Measurements from ENCODE around the gene PPM1E.
"Not testable (repeated sequence)": the region's sequence is repeated elsewhere in the genome, so short reads cannot be mapped to it uniquely, and the experiment has no call there.

Gene PPM1E

DNA sequence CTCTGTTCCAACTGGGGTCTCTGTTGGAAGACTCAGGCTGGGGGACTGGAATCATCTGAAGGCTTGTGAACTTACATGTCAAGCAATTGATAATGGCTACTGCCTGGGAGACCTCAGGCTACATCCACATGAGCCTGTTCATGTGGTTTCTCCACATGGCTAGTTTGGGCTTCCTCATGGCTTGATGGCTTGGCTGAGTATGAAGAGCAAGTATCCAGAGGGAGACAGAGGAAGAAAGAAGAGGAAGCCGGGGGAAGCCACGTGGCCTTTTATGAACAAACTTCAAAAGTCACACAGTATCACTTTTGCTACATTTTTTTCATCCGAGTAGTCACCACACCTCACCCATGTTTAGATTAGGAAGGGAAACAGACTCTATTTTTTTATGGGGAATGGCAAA lies 192.2 kb downstream of the PPM1E start:
- DNase-seq (ENCODE audit: low read depth in 3 of 3), result no peak

DNA sequence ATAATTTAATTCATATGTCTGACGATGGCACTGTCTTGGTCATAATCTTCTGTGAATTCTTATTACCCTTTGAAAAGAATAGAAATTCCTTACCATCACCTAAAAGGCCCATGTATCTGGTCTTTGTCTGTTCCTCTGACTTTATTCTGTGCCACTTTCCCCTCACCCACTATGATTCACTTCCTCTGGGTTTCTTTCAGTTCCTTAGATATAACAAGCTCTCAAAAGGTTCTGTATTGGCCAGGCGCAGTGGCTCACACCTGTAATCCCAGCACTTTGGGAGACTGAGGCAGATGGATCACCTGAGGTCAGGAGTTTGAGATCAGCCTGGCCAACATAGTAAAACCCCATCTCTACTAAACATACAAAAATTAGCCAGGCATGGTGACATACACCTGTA lies 198.7 kb downstream of the PPM1E start:
- DNase-seq (ENCODE audit: low read depth in 3 of 3), result not testable (repeated sequence)

DNA sequence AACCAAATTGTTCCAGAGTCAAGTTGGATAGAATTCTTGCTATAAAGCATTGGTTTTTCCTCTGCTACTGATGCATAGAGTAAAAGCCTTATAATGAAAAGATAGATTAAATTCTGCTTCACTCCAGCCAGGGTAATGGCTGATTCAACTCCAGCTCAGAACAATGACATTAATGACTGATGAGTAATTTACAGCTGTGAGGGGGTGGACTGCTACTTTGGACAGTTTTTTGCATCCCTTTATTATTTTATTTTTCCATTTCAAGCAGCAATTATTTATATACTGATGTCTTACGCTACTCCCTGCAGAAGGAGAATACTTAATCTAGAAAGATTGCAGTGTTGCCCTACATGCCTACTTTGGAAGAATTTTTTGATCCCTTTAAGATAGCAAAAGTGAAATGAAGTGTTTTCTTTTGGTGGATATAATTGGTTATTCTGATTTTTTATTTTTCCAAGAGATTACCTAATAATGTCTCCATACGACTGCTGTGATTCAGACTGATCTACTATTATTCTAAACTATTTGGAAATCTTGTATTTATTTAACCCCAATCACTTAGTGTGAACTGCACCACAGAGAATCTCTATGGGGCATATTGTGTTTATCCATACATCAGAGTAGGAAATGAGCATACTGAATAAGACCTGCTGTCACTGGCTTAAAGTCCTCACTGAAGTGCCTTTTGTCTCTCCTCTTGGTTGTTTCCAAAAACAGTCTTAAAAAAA lies 201.5 kb downstream of the PPM1E start:
- DNase-seq (ENCODE audit: low read depth in 3 of 3), result no peak

DNA sequence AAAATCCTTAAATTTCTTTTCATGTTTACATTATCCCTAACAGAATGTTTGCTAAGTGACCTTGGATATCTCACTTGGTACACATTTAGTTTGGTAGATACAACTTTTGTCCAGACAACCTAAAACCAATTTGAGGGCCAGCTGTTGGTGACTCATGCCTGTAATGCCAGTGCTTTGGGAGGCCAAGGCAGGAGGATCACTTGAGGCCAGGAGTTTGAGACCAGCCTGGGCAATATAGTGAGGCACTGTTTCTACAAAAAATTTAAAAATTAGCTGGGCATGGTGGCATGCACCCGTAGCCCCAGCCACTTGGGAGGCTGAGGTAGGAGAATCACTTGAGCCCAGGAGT lies 202.0 kb downstream of the PPM1E start:
- not testable (repeated sequence) for DNase-seq (ENCODE audit: low read depth in 3 of 3)

DNA sequence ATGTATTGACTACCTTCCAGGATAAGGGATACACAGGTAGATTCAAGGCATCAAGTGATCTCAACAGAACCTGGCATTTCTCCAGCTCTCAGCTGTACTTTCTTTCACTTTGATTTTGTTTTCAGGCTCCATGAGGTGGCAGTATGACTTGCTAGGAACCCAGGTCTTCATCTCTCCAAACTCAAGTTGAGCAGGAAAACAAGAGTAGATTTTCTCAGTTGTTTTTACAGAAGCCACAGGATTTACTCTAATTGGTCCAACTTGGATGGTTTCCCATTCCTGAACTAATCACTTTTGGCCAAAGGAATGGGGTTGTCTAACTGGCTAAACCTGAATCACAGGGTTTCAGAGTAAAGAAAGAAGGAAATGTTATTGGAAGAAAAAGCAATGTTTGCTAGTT lies 204.4 kb downstream of the PPM1E start:
- no peak for DNase-seq (ENCODE audit: low read depth in 3 of 3)

DNA sequence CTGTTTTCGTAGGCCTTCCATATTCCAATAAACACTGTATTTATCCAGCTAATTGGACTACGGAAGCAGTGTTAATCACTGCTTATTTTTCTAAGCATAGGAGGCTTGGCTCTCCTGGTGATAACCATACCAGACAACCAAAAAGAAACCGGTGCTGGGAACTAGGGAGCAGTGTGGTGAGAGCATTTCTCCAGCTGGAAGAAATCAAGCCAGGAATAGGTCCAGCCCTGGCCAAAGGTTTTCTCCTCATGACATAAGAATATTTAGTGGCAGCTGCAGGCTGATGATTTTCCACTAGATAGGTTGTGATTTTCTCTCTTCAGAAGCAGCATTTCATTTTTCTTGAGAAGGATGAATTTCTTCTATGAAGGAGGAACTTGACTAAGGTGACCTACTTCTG lies 209.6 kb downstream of the PPM1E start:
- no peak for DNase-seq (ENCODE audit: low read depth in 3 of 3)

DNA sequence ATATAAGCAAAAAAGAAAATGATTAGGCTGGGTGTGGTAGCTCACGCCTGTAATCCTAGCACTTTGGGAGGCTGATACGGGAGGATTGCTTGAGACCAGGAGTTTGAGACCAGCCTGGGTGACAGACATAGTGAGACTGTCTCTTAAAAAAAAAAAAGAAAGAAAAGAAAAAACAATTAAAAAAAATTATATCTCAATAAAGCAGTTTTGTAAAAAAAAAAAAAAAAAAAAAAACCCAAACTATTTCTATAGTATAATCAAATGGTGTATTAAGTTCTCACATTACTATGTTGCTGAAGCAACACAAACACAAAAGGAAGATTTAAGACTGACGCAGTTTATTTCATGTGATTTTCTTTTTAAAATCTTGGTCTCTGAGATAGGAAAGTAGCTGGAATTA lies 210.6 kb downstream of the PPM1E start:
- DNase-seq (ENCODE audit: low read depth in 3 of 3), result no peak

DNA sequence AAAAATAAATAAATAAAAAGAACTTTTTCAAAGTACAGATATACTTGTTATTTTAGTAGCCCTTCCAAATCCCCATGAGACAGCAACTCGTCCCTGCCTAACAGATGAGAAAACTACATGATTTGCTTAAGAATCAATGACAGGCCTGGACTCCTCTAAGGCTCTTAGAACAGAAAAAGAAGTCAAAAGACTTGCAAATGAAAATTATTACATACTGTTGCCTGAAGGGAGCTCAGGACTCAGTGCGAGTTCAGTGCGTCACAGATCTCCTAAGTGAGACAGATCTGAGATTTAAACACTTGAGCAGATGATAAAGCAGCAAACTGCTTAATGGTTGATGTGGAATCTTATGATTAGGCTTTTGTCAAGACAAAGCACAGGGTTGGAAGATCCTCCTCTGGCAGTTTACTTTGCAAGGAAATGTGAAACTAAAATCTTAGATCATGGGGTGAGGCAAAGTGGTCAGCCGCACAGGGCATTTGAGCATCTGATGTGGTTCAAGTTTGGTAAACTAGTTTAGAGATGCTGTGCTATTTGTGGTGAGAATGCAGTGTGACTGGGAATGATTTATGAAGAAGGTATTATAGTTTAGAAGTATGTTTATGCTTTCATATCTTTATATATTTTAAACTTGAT lies 212.9 kb downstream of the PPM1E start:
- no peak for DNase-seq (ENCODE audit: low read depth in 3 of 3)

DNA sequence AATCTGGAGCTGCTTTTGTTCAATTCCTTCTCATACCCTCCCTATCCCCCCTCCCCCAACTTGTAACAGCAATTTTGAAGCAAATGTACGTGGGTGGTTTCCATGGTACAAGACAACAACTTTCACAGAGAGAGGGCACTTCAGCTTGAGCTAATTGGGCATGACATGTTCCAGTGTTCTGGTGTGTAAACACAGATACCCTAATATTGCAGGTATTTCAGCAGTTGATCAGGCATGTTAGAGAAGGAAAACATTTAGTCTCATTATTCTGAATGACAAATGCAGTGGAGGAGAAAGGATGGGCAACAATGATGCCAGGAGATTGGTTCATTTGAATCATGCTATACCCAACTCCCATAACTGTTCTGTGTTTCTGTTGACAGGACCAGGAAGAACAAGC lies 213.5 kb downstream of the PPM1E start:
- no peak for DNase-seq (ENCODE audit: low read depth in 3 of 3)

DNA sequence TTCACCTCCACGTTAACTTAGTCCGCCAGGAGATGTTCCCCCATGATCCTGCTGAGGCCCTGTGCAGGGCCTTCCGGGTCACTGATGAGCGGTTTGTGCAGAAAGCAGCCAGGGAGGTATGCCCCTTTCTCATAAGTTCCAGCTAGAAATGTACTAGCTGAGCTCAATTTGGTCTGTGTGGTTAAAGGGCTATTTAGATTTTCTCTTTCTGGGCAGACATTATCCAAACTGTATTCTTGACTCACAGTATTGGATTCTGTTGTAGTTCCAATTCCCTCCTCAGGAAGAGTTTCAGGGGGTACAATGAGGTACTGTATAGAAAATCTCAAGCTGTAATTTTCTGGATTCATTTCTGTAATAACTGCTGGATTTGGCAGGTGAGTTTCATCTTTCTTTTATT lies 214.0 kb downstream of the PPM1E start:
- no peak for DNase-seq (ENCODE audit: low read depth in 3 of 3)

DNA sequence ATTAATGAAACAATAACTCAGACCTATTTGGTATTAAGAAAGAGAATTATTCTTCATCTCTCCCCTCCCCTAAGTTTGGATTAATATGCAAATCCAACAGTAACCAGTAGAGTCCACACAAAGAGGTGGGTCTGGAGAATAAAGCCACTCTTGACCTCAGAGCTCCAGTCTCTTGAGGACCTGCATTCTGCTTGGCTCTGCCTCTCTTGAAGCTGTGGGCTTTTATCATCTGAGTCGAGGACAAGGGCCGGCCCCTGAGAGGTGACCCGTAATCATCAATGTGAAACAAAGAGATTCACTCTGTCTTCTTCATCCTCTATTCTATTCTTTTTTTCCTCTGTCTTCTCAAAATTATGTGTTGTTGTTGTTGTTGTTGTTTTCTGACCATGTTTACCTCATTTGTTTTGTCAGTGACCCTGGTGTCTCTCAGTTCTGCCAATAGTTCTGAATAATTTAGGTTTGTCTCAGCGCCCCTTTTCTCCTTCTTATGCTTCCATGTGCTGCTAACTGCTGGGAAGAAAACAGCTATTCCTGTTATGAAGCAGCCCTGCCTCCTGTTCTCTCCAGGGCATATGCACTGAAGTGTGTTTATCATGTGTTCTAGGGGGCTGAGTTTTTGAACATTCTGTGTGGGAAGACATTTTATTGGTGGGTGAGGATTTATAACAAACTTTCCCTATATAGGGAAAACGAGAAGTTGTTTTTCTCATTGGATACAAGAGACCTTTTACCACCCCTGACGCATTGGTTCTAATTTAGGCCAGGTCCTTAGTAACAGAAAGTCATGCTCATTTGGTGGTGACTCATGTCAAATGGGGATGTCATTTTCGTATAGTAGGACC lies 215.2 kb downstream of the PPM1E start:
- no peak for DNase-seq (ENCODE audit: low read depth in 3 of 3)

DNA sequence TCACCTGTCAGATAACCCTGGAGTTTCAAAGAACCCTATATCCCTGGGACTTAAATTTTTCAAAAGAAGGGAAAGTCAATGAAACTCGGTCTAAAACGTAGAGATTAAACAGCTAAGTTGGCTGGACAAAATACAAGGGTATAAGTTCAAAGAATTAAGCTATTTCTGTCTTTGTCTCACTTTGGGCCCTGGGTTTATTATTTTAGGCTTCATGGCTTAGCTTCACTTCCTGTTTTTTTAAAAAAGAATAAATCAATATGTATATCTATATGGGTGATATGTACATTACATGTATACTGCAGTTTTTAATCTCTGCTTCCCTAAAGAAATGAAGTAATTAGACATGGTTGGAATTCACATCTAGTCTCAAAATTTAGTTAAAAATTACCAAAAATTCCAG lies 218.7 kb downstream of the PPM1E start:
- no peak for DNase-seq (ENCODE audit: low read depth in 3 of 3)

DNA sequence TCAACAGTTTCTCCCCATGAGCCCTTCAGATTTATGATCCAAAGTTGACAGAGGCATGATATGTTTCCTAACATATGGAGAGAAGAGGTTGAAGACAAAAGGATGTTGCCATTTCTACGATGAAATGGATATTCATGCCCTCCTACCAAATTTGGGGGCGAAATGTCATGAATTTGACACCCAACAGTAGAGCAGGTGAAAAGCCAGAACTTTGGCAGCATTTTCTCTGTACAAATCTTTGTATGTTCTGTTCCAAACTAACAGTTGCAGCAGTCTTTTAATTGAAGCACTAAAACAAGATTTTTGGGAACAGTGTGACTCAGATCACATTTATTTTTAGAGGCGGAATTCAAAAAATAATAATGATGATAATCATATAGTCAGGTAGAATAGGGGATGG lies 220.9 kb downstream of the PPM1E start:
- no peak for DNase-seq (ENCODE audit: low read depth in 3 of 3)

DNA sequence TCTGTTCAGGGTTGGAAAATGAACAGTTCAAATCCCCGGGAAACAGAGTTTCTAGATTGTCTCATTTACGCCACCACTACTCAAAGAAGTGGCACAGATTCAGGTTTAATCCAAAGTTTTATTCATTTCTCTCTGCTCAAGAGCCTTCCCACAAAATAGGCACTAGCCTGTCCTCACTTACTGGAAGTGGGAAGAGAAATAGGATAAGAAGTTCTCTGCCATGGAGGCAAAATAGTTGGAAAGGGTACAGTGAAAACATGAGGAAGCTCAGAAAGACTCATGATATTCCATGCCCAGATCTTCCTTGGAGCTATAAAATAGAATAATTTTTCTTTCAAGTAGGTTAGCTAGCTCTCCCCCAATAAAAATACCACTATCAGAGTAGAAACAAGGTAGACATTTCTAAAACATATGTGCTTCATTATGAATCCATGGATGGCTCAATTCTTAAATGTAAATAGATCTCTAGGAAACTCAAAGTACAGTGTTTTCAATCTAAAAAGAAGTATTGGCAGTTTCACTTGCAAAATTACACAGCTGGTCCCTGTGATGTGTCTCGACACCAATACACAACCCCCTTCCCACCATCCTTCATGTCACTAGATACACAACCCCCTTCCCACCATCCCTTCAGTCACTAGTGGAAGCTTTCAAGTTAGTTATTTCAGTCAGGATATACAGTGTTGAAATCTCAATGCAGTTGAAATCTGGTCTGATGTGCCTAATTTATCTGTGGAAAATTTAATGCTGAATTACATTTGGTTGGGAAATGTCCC lies 225.2 kb downstream of the PPM1E start:
- DNase-seq (ENCODE audit: low read depth in 3 of 3), result no peak

DNA sequence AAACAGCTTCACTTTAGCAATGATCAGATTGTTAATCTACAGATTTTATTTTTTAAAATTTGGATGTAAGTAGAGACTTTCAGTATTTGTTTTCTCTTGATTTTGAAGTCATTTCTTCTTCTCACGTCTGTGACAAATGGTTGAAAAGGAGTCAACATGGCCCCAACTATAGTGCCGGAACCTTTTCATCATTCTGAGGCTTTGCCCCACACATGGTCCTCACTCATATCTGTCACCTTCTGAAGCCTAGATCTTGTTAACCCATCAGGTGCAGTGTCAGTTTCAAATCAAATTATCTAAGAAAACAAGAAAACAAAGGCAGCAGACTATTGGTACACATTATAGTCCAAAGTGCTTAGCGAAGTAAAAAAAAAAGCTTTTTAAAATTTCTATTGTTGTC lies 227.0 kb downstream of the PPM1E start:
- no peak for DNase-seq (ENCODE audit: low read depth in 3 of 3)

DNA sequence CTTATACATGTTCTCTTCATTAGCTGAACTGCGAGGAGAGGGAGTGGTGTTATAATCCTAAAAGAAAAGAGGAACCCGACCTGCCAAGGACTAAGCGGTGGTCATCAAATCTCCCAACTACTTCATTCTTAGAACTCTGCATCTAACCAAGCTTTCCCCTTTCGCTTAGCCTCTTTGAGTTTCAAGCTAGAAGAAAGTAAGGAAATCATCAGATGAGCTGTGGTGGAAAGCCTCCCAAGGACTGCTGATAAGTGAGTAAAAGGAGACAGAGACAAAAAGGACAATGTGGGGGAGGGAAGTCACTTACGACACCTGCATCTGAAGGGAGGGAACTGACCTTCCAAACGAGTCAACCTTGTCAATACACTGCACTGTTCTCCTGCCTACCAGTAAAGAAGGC lies 229.7 kb downstream of the PPM1E start:
- DNase-seq (ENCODE audit: low read depth in 3 of 3), result no peak

DNA sequence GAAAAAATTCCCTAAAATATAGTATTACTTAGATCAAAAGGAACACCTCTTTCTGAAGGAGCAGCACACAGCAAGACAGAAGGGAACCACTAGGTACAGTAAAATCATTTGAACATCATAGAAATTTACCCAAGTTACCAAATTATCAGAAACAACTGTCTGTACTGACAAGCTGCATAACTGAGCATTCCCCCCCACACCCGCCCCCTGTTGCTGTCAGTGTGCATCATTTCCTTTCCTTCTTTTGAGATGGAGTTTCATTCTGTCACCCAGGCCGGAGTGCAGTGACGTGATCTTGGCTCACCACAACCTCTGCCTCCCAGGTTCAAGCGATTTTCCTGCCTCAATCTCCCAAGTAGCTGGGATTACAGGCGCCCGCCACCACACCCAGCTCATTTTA lies 230.3 kb downstream of the PPM1E start:
- DNase-seq (ENCODE audit: low read depth in 3 of 3), result peak in 1 of 3 experiments; percentile 7

DNA sequence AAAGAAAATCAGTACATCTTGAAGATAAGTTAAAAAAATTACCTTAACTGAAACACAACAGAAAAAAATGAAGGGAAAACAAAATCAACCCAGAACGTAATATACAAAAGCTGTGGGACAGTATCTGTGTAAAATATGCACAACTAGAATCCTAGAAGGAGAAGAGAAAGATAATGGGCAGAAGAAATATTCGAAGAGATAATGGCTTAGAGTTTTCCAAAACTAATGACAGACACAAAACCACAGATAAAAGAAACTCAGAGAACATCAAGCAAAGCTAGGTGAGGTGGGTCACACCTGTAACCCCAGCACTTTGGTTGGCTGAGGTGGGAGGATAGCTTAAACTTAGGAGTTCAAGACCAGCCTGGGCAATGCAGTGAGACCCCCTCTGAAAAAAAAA lies 234.0 kb downstream of the PPM1E start:
- DNase-seq (ENCODE audit: low read depth in 3 of 3), result no peak

DNA sequence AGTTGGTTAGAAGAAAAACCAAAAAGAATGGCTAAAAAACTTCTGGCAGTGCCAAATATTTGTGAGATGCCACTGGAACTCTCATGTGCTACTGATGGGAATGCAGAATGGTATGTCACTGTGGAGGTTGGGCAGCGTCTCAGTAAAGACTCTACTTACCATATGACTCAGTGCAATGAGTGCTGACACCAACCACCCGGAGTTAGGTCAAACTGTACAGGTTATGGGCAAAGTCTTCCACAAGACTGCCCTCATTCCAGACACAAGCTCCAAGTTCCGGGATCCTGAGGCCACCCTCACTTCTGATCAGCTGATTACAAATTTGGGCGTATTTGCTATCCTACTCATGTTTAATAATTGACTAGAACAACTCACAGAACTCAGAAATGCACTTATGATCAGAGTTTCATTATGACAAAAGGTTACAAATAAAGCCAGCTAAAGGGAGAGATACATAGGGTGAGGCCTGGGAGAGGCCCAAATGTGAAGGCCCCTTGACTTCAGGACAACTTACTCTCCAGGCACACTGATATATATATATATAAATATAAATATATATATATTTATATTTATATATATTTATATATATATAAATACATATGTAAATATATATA lies 236.2 kb downstream of the PPM1E start:
- no peak for DNase-seq (ENCODE audit: low read depth in 3 of 3)

DNA sequence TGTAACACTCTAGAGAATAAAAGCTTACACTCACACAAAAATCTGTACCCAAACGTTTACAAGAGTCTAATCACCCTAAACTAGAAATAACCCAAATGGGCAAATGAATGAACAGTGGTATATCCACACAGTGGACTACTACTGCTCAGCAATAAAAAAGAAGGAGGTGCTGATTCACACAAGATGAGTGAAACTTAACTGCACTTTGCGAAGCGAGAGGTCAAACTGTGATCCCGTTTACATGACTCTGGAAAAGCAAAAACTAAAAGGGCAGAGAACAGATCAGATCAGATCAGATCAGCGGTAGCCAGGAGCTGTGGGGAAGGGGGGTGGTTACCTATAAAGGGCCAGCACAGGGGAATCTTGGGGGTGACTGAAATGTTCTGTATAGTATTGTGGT lies 237.7 kb downstream of the PPM1E start:
- DNase-seq (ENCODE audit: low read depth in 3 of 3), result no peak

DNA sequence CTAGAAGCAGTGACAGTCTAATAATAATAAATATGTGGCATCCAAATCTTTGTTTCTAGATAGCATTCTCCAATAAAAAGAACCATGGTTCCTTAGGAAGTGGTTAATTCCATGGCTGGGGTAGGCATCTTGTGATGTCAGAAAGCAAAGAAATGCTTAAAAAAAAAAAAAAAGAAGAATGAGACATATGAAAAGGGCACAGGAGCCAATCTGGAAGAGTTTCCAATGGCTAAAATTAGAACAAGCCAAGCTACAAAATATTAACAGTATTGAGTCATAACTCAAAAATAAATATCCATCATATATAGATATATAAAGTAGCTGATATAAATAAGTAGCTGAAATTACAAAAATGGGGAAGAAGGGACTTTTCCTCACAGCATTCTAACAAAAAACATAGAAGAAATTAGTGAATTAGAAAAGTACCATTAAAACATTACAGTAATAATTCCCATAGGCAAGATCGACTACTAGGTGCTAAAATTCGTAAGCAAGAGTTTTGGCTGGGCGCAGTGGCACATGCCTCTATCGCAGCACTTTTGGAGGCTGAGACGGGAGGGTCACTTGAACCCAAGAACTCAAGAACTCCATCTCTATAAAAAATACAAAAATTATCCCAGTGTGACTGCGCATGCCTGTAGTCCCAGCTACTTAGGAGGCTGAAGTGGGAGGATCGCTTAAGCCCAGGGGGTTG lies 239.7 kb downstream of the PPM1E start:
- no peak for DNase-seq (ENCODE audit: low read depth in 3 of 3)

All from stimulated activated CD4-positive, alpha-beta T cell treated with anti-CD3 and anti-CD28 coated beads, TNF-alpha, amount 100 ng/mL, for 24 hours (primary cell).